Activated CD4-positive, alpha-beta T cell treated with anti-CD3 and anti-CD28 coated beads, Interleukin-10, Interleukin-2, amounts not matched to agents 100 ng/mL and 50 ng/mL, durations not matched to agents 16 hours and 8 hours (primary cell): ENCODE data around the gene ENTPD8.

ENCODE experiments used
- DNase-seq: peaks from one replicate; pipeline ENCODE4 v3.0.0-alpha.2; 2020

Gene ENTPD8

DNA sequence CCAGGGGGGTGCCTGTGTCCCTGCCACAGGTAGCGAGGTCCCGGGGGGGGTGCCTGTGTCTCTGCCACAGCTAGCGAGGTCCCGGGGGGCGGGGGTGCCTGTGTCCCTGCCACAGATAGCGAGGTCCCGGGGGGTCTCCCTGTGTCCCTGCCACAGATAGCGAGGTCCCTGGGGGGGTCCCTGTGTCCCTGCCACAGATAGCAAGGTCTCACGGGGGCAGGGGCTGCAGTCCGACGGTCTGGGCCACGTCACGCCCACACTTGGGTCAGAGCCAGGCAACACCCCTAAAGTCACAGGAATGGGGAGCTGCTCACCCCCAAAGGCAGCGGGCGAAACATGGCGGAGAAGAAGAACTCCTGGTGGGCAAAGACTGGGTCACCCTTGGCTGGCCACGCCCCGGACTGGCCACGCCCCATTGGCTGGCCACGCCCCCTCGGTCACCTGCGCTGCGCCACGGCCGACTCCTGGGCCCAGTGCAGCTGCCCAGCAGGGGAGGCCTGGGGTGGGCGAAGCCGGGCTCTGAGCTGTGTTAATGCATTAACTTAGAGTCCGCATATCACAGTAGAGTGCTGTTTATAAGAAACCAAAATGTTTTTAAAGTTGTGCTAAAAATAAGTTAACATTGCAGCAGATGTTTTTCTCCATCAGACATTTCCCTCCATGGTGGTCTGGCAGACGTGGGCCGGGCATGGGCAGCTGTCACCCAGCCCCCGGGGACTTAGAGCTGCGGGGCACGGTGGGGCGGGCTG is 11.0 kb downstream of the ENTPD8 start:
- no peak for DNase-seq

- no peak for DNase-seq
These were observed 11.6 kb downstream of the ENTPD8 start for GRCh38 chr9:137429546-137429890.

DNA sequence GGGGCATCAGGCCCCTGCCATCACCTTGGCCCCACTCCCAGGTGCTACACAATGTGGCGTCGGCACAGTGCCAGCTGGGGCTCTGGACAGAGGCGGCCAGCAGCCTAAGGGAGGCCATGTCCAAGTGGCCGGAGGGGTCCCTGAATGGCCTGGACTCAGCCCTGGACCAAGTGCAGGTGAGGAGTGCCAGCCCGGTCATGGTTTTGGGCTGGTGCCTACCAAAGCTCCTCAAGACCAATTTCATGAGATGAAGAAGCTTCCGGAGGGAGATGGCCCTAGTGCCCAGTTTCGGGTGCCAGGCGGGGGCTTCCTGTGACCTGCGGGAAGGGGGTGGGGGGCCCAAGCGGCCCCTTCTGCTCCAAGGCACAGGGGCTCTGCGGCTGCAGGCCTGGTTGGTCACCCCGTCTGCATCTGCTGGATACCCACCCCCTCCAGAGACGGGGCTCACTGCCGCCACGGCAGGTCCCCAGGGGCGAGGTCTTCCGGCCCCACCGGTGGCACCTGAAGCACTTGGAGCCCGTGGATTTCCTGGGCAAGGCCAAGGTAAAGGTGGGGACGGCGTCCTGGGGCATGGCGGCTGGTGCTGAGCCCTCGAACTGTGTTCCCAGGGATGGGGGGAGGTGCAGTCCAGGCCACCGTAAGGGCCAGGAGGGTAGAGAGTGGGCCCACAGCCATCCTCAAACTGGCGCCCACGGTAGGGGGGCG is 12.2 kb downstream of the ENTPD8 start:
- DNase-seq = no peak

DNA sequence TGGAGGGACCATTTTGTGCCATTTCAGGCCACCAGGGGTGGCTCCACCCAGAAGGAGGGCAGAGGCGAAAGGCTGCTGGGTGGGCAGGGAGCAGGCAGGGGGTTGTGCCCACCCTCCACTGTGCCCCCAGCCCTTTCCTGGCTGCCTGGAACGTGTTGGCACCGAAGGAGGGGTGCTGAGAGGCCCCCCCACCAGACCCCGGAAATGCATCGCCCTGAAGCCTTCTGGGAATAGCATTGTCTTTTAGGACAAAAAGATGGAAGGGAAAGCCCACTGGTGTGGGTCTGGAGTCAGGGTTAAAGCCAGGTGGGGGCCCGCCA is 12.9 kb downstream of the ENTPD8 start:
- no peak for DNase-seq

- DNase-seq = no peak
These were observed 13.5 kb downstream of the ENTPD8 start for GRCh38 chr9:137427454-137428310.

DNA sequence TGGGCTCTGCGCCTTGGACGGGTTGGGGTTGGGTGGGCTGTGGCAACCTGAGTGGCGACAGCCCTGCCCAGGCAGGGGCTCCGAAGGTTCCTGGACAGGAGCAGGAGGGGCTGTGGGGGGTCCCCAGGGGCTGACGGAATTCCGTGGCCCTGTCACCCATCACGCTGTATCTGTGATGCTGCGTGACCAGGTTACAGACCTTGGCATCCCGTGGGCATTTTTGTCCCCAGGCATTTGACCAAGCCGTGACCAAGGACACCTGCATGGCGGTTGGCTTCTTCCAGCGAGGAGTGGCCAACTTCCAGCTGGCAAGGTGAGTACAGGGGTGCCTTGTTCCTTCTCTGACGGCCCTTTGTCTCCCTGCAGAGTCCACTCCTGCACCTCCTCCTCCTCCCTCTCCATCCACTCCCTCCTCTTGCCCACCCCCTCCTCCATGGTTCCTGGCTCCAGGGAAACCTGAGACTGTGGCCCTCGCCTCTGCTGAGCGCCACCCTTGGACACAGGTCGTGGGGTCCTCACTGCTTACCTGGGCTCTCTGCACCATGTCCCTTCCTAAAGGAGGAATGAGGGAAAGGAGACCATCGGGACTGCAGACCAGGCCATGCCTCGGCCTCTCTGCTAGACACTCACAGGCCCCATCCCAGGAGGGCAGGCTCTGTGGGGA is 15.0 kb downstream of the ENTPD8 start:
- no peak for DNase-seq

GRCh38 chr9:137423514-137424291 is 17.5 kb downstream of the ENTPD8 start:
- no peak for DNase-seq

DNA sequence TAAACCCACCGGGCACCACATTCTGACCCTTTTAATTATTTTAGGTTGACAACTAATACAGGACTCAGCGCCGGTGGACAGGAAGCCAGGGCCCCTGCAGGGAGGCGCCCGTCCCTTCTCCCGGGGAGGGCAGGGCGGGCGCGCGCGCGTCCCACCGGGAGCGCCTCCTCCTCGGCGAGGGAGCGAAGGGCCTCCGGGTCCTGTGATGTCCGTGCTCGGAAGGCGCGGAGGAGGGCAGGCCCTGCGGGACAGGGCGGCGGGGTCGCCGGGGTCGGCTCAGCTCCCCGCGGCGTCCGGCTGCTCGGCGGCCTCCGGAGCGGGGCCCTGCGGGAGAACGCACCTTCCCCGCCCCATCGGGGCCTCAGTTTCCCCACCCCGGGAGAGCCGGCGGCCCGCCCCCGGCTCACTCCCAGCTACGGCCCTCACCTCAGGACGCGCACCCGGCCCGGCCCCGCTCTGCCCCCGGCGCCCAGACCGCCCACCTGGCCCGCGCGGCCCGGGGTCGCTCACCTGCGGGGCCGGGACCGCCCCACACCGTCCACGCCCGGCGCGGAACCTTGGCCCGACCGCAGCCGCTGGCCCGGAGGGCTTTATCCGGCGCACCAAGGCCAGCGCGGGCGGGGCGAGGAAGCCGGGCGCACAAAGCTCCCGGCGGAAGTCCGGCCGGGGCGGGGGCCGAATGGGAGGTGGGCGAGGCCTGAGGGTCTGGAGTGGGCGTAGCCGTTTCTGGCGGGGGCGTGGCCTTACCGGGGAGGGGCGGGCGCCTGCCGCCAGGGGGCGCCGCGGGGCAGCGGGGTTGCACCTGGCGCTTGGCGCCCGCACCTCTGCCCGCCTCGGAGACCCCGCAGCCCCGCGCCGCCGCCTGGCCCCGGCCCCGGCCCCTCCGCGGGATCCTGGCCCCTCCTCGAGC is 18.3 kb downstream of the ENTPD8 start, which contains the start of the genes EXD3 and NOXA1:
Gene EXD3, minus strand, starts transcription at position 559 of the 910 bp plus-strand sequence. CDS start 27,805 bp downstream, outside the sequence.
Gene NOXA1, plus strand, starts transcription at position 790 of the 910 bp plus-strand sequence. CDS start 137 bp downstream, outside the sequence.
- DNase-seq = peak; percentile 97

DNA sequence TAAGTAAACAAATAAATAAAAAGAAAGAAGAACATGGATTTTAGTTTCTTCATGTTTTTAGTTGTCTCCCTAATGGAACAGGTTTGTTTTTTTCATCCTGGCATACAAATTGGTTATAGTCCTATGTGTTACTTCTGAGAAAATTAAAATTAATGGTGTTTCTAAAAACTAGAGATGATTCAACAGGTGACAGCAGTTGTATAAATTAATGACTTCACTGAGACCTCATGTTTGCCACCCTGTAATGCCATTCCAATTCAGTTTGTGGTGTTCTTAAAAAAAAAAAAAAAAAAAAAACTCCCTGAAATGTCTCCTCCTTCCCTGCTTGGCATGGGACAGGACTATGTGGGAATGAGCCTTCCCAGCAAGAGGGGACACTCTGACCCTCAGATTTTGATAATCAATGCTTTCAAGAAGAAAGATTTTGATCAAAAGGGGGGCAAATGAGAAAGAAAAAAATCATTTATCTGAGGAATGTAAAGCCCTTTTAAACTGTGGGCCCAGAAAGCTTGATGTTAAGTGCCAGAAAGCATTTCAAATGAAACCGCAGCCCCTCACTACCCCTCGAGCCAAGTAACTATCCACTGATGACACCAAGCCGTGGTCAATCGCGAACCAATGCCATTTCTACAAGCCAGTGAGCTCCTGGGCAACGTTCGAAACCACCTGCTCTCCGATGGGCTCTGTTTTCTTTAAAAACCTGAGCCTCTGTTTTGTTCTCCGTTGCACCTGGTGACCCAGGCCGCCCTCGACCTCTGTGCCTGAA is 19.1 kb downstream of the ENTPD8 start:
- DNase-seq = no peak

GRCh38 chr9:137417161-137418021 is 23.8 kb downstream of the ENTPD8 start:
- DNase-seq = no peak

DNA sequence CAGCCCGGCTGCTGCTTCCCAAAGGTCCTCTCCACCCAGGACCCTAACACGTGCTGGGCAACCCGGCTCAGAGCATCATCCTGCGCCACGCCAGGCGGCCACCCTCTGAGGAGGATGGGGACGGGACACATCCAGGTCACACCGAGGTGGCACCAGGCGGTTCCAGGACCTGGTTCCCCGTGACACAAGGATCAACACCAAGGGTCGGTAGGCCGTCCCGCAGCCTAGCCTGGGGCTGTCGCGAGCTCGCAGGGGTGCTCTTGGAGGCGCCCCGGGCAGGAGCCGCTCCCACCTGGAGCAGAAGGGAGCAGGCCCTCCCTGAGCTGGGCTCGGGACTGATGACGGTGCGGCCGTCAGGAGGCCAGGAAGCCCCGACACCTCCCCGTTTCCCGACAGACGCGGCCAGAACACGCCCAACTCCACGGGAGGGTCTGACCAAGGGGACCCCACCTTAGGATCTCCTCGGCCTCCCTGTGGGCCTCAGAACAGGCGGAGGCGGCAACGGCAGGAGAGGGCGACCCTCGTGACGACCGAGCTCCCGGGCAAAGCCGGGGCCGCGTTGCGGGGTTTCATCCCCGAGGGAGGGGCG is 24.5 kb downstream of the ENTPD8 start:
- DNase-seq = no peak

DNA sequence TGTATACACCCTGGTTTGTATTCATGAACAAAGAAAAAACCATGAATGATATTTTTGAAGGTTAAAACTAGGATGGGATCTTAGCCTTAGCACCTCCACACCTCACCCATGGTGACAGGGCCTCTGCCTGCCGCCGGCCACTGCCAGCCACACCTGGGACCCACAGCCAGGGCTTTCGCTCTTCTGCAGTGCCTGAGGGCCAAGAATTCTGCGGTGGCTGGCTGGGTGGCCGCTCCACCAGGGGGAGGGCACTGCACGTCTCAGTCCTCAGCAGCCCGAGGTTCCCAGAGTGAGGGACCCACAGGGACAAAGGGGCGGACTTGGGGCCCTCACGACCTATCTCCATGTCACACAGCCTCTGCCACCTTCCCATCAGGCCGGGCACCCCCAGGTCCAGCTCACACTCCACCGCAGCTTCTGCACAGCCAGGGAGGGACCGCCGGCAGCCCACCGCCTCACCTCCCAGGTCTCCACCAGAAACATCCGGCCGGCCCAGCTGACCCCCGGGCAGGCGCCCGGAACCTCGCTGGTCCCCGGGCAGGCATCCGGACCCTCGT is 25.1 kb downstream of the ENTPD8 start:
- DNase-seq = no peak

DNA sequence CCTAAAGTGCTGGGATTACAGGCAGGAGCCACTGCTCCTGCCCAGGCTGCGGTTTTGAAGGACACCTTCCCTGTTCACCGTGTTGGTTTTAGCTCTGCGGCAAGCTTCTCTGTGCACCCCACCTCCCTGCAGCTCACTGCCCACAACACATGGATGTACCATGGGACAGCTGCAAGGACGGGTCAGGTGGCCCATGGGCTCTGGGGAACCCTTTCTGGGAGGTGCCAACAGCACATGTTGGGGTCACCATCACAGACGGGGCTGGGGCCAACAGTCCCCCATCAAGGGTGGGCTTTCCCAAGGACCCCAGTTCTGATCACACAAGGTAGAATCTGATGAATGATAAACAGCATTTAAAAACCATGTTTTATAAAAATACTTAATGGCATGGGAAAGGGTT is 25.7 kb downstream of the ENTPD8 start:
- DNase-seq = no peak

- no peak for DNase-seq
These were observed 28.7 kb downstream of the ENTPD8 start for GRCh38 chr9:137412431-137412830.

- DNase-seq = peak; percentile 71
These were observed 29.3 kb downstream of the ENTPD8 start for GRCh38 chr9:137411645-137412380.

DNA sequence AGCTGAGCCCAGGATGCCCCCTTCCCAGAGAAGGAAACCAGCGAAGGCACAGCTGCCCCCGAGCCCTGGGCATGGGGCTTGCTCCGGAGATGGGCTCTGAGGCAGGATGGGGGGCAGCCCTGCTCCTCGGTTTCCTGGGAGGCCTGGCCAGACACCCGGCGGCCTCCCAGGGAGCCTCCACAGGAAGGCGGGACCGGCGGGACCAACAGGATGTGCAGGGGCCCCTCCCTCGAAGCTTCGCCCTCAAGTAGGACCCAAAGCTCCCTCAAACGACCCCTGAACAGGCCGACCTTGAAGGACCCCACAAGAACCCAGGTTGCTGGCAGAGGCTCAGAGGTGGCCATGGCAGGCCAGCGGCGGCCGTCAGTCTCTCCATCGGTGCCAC is 29.9 kb downstream of the ENTPD8 start:
- DNase-seq = no peak

DNA sequence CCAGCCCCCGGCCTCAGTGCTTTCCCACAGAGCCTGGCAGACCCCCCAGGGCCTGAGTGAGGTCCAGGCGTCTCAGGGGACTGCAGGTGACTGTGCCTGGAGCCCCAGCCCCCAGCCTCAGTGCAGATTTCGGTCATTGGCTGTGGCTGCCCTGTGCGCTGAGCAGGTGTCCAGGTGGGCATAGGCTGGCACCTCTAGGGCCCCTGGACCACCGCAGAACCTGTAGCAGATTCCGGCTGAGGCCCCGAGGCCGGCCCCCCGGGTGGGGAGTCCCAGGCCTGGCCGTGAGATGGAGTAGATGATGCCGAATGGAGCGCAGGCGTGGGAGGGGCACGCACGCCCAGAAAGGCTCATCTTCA is 30.3 kb downstream of the ENTPD8 start:
- DNase-seq = no peak
